ENCODE measurements around the gene ASTE1.
"Not testable (repeated sequence)": the region's sequence is repeated elsewhere in the genome, so short reads cannot be mapped to it uniquely, and the experiment has no call there.

Gene ASTE1

GRCh38 chr3:130973406-130973805, 53.2 kb downstream of the ASTE1 start (continued):
- no peak for TF ChIP-seq ZNF704 (tag by site-specific recombination; IDR thresholded peaks at IDR 0.05)
- no peak for TF ChIP-seq ZSCAN4 (tag by site-specific recombination; IDR thresholded peaks at IDR 0.05)
- TF ChIP-seq BCL11A (tag by site-specific recombination; IDR thresholded peaks at IDR 0.05; ENCODE audit: low read depth): no peak

- H3K4me3 ChIP-seq (ENCODE audit: low read depth, low read length); H3K9me3 ChIP-seq (ENCODE audit: control insufficient read depth, insufficient read depth, low read depth, low read length); H3K27ac ChIP-seq (ENCODE audit: extremely low read depth, low read depth, low read length); POLR2A ChIA-PET; CTCF ChIA-PET; H3K4me1 ChIP-seq (ENCODE audit: control insufficient read depth, insufficient read depth, low read length): not testable (repeated sequence)
- TF ChIP-seq ZNF146 (tag by site-specific recombination; IDR thresholded peaks at IDR 0.05): peak; percentile 92
- H3K36me3 ChIP-seq (ENCODE audit: control insufficient read depth in 2 of 2, insufficient read depth in 1 of 2, low read length in 2 of 2): peaks cover 0 to 37% of the 10 kb centered on the region in 2 experiments; a peak in 2 of 3 replicates
Observed at GRCh38 chr3:130972592-130972991, 54.0 kb downstream of the ASTE1 start.

- ChIA-PET POLR2A (no interaction called here), CTCF (interaction anchor here (0.7 kb wide), 1 partner anchor 15 kb away, joined by 3 read pairs; no protein-coding TSS in a partner anchor)
- Histone ChIP-seq H3K27ac (ENCODE audit: extremely low read depth, low read depth, low read length) (no peak overlapping the region), H3K4me3 (ENCODE audit: low read depth, low read length) (no peak overlapping the region), H3K4me1 (ENCODE audit: control insufficient read depth, insufficient read depth, low read length) (no peaks in the 10 kb centered on the region), H3K36me3 (ENCODE audit: control insufficient read depth in 2 of 2, insufficient read depth in 1 of 2, low read length in 2 of 2) (peaks cover 0 to 44% of the 10 kb centered on the region in 2 experiments; a peak in 2 of 3 replicates), H3K9me3 (ENCODE audit: control insufficient read depth, insufficient read depth, low read depth, low read length) (no peaks in the 10 kb centered on the region)
- TF ChIP-seq ZNF391 (tag by site-specific recombination; IDR thresholded peaks at IDR 0.05; ENCODE audit: borderline replicate concordance, low read depth) (no peak), SCRT1 (tag by site-specific recombination; IDR thresholded peaks at IDR 0.05; ENCODE audit: borderline replicate concordance) (no peak), ZNF558 (tag by site-specific recombination; IDR thresholded peaks at IDR 0.05) (no peak), ZNF146 (tag by site-specific recombination; IDR thresholded peaks at IDR 0.05) (no peak), ZBTB21 (tag by site-specific recombination; IDR thresholded peaks at IDR 0.05) (no peak), ZNF18 (tag by site-specific recombination; IDR thresholded peaks at IDR 0.05) (no peak), ZNF549 (tag by site-specific recombination; IDR thresholded peaks at IDR 0.05) (no peak), REPIN1 (tag by site-specific recombination; IDR thresholded peaks at IDR 0.05; ENCODE audit: low read depth) (no peak), ZNF701 (tag by site-specific recombination; IDR thresholded peaks at IDR 0.05) (no peak), KLF8 (tag by site-specific recombination; IDR thresholded peaks at IDR 0.05) (no peak)
Observed at GRCh38 chr3:130971208-130971607, 55.4 kb downstream of the ASTE1 start.

- ChIA-PET POLR2A (no interaction called here), CTCF (no interaction called here)
- Histone ChIP-seq H3K36me3 (ENCODE audit: control insufficient read depth in 2 of 2, insufficient read depth in 1 of 2, low read length in 2 of 2) (peaks cover 0 to 50% of the 10 kb centered on the region in 2 experiments; a peak in 2 of 3 replicates), H3K4me1 (ENCODE audit: control insufficient read depth, insufficient read depth, low read length) (no peaks in the 10 kb centered on the region), H3K27ac (ENCODE audit: extremely low read depth, low read depth, low read length) (no peak overlapping the region), H3K4me3 (ENCODE audit: low read depth, low read length) (no peak overlapping the region), H3K9me3 (ENCODE audit: control insufficient read depth, insufficient read depth, low read depth, low read length) (no peaks in the 10 kb centered on the region)
- TF ChIP-seq ZNF248 (tag by site-specific recombination; IDR thresholded peaks at IDR 0.05) (no peak), MZF1 (tag by site-specific recombination; IDR thresholded peaks at IDR 0.05; ENCODE audit: borderline replicate concordance) (no peak), ZNF16 (tag by site-specific recombination; IDR thresholded peaks at IDR 0.05; ENCODE audit: low read depth) (no peak), ZSCAN4 (tag by site-specific recombination; IDR thresholded peaks at IDR 0.05) (no peak), ZNF548 (tag by site-specific recombination; IDR thresholded peaks at IDR 0.05) (no peak), ZNF354C (tag by site-specific recombination; IDR thresholded peaks at IDR 0.05; ENCODE audit: borderline replicate concordance, low read depth) (no peak), ZNF645 (tag by site-specific recombination; IDR thresholded peaks at IDR 0.05) (no peak), ZEB2 (tag by site-specific recombination; IDR thresholded peaks at IDR 0.05) (no peak), ZNF211 (tag by site-specific recombination; IDR thresholded peaks at IDR 0.05; ENCODE audit: low read depth) (no peak), ZNF449 (tag by site-specific recombination; IDR thresholded peaks at IDR 0.05) (no peak)
Observed at GRCh38 chr3:130969621-130970020, 57.0 kb downstream of the ASTE1 start.
